Measurements from ENCODE around the gene PDHX.
A peak's percentile ranks its signal among the peaks of the same experiment; 100 is the strongest.

PDHX gene

DNA sequence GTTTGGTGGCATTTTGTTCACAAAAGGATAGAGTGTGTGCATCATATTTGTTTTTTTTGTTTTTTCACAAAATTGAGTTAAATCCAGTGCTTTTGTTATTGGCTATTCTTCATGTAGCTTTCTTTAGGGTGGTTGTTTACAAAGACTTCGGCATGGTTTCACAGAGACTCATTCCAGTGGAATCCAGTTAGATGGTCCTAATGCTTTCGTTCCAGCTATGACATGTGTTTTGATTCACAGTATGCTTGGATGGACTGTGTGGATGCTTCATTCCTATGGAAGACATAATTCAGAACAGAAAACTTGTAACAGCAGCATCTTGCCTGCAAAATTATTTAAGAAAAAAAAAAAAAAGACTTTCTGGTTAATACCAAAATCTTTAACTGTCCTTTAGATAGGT lies 97.9 kb downstream of the PDHX start:
- no peak overlapping the region for H2AFZ ChIP-seq (ENCODE audit: low read length)
- no peak overlapping the region for H3K27ac ChIP-seq (replicated peaks; ENCODE audit: low read length)
- peaks cover 0 to 6% of the 10 kb centered on the region in 2 donors for H3K4me1 ChIP-seq (ENCODE audit: control insufficient read depth in 2 of 2, insufficient read depth in 1 of 2, low read depth in 1 of 2, low read length in 2 of 2)
- H3K23ac ChIP-seq (ENCODE audit: low read depth, low read length, poor library complexity), result no peak overlapping the region
- H3K9me3 ChIP-seq (replicated peaks in 1 of 2; ENCODE audit: control insufficient read depth in 2 of 2, insufficient read depth in 1 of 2, low read depth in 1 of 2, low read length in 2 of 2), result no peaks in the 10 kb centered on the region
- H4K8ac ChIP-seq (ENCODE audit: low read depth, low read length), result no peak overlapping the region
- no peaks in the 10 kb centered on the region for H3K36me3 ChIP-seq (replicated peaks in 1 of 2; ENCODE audit: control insufficient read depth in 2 of 2, insufficient read depth in 2 of 2, low read length in 2 of 2)
- H3K18ac ChIP-seq (ENCODE audit: low read length), result no peak overlapping the region
- no peak overlapping the region for H2BK120ac ChIP-seq (ENCODE audit: low read depth, low read length)
- no peak overlapping the region for H3K4me3 ChIP-seq (ENCODE audit: low read length in 2 of 2)
- no peak overlapping the region for H3K9ac ChIP-seq (ENCODE audit: low read depth, low read length, poor library complexity)
- H3K4me2 ChIP-seq (ENCODE audit: insufficient read depth, low read length, poor library complexity, severe bottlenecking), result no peak overlapping the region
- no peaks in the 10 kb centered on the region for H3K27me3 ChIP-seq (ENCODE audit: control insufficient read depth in 3 of 3, insufficient read depth in 3 of 3, low read depth in 1 of 3, low read length in 3 of 3)
- H3K4ac ChIP-seq (ENCODE audit: low read length), result no peak overlapping the region
- no peak overlapping the region for H4K91ac ChIP-seq (ENCODE audit: low read depth, low read length, poor library complexity)
- H3K14ac ChIP-seq (ENCODE audit: low read length), result no peak overlapping the region
- H3K79me1 ChIP-seq (ENCODE audit: low read depth, low read length), result no peaks in the 10 kb centered on the region
- no CpG with 5 or more reads among the region's 2 CpGs for WGBS, 2 donors (ENCODE audit: extremely low coverage in 2 of 2, insufficient read length in 2 of 2, insufficient replicate concordance in 1 of 2)
- no peak overlapping the region for H2BK15ac ChIP-seq (ENCODE audit: low read length)
- no peak overlapping the region for H2AK5ac ChIP-seq (ENCODE audit: low read depth, low read length)
- H2BK5ac ChIP-seq (ENCODE audit: low read length), result no peak overlapping the region
- DNase-seq (ENCODE audit: low spot score), result no peak
- H2BK12ac ChIP-seq (ENCODE audit: low read length), result no peak overlapping the region

DNA sequence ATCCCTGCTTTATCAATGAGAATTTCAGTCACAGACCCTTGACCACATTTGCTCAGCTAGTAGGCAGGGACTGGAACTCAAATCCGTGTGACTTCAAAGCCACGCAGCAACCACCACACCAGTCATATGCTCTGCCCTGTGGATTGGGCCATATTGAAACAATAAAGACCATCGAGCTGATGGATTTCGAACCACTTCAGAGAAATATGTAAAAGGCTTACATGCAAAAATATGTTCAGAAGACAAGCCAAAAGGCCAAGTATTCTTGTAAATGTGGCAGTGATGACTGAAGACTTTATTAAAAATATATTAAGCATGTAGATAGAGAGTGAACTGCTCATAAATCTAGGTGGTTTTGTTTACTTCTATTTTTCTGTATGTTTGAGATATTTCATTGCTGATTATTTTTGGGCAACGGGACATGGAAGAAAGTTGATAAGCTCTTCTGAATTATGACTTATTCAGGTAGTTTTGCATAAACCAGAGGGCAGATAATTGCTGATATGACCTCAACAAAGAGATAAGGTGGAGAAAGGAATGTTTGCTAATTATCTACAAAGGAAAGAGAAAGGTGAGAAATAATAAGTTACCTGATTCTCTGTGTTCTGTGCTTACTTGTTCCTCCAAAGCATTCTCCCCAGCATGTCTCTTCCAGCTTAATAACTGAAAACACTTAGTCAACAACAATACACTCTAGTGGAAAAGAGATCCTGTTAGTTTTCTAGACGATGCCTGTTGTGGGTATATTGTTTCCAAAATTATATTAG lies 99.4 kb downstream of the PDHX start:
- Histone ChIP-seq H3K4me3 (ENCODE audit: low read length in 2 of 2) (no peak overlapping the region), H2BK12ac (ENCODE audit: low read length) (no peak overlapping the region), H3K4me2 (ENCODE audit: insufficient read depth, low read length, poor library complexity, severe bottlenecking) (no peak overlapping the region), H2BK15ac (ENCODE audit: low read length) (no peak overlapping the region), H3K4me1 (ENCODE audit: control insufficient read depth in 2 of 2, insufficient read depth in 1 of 2, low read depth in 1 of 2, low read length in 2 of 2) (peaks cover 0 to 6% of the 10 kb centered on the region in 2 donors), H3K18ac (ENCODE audit: low read length) (no peak overlapping the region), H2BK5ac (ENCODE audit: low read length) (no peak overlapping the region), H3K27ac (replicated peaks; ENCODE audit: low read length) (no peak overlapping the region), H3K14ac (ENCODE audit: low read length) (no peak overlapping the region), H3K9ac (ENCODE audit: low read depth, low read length, poor library complexity) (no peak overlapping the region), H4K8ac (ENCODE audit: low read depth, low read length) (no peak overlapping the region), H2BK120ac (ENCODE audit: low read depth, low read length) (no peak overlapping the region), H3K23ac (ENCODE audit: low read depth, low read length, poor library complexity) (no peak overlapping the region), H3K27me3 (ENCODE audit: control insufficient read depth in 3 of 3, insufficient read depth in 3 of 3, low read depth in 1 of 3, low read length in 3 of 3) (no peaks in the 10 kb centered on the region), H2AFZ (ENCODE audit: low read length) (no peak overlapping the region), H3K79me1 (ENCODE audit: low read depth, low read length) (no peaks in the 10 kb centered on the region), H3K36me3 (replicated peaks in 1 of 2; ENCODE audit: control insufficient read depth in 2 of 2, insufficient read depth in 2 of 2, low read length in 2 of 2) (no peaks in the 10 kb centered on the region), H2AK5ac (ENCODE audit: low read depth, low read length) (no peak overlapping the region), H3K9me3 (replicated peaks in 1 of 2; ENCODE audit: control insufficient read depth in 2 of 2, insufficient read depth in 1 of 2, low read depth in 1 of 2, low read length in 2 of 2) (no peaks in the 10 kb centered on the region), H3K4ac (ENCODE audit: low read length) (no peak overlapping the region), H4K91ac (ENCODE audit: low read depth, low read length, poor library complexity) (no peak overlapping the region)
- no peak for DNase-seq (ENCODE audit: low spot score)
- WGBS, 2 donors (ENCODE audit: extremely low coverage in 2 of 2, insufficient read length in 2 of 2, insufficient replicate concordance in 1 of 2), result no CpG with 5 or more reads among the region's 6 CpGs

DNA sequence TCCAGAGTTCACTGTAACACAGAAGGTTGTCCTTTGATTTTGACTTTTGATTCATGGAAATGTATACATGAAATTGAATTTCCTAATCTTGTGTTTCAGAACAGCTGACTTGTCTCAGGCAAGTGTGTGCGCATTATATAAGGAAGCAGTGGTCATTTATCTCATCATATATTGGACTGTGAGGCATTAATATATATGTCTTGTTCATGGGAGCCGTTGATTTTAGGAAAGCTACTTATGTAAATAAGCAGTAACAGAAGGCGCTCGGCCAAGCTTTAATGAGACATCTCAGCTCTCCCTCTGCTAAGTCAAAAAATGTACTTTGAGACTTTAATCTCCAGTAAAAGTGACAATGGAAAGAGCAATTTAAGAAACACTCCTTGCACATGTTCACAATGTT lies 100.5 kb downstream of the PDHX start:
- H3K36me3 ChIP-seq (replicated peaks in 1 of 2; ENCODE audit: control insufficient read depth in 2 of 2, insufficient read depth in 2 of 2, low read length in 2 of 2), result no peaks in the 10 kb centered on the region

DNA sequence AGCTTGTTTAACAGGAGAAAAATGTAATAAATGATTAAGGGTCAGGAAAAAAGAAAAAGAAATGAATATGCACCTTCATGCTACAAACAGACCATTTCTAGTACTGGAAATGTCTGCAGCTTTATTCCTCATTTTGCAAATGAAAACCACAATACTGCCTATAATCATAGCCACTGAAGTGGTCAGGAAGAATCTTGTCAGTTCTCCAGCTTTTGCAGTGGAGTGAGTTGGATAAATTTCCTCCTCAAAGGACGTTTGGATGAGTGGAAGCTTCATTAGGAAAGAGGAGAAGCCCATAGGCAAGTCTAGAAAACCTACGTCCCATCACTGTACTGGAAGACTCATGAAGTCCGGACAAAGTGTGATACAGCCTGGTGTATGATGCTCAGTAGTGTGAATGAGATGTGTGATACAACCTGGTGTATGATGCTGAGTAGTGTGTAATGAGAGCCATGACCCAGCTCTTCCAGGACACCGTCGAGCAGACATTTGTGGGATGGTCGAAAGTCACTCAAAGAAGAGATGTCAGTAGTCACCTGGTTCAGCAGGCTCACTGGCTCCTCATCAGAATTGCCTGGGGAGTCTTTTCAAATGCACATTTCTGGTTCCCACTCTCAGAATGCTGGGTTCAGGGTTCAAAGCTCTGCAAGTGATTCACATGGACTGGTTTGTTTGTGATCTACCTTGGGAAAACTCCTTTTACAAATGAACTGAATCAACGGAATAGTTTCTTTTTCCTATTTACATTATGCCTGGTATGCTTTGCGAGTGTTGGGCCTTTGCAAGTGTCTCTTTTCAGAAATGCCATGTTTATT lies 101.3 kb downstream of the PDHX start:
- DNase-seq (ENCODE audit: low spot score), result no peak
- WGBS, 2 donors (ENCODE audit: extremely low coverage in 2 of 2, insufficient read length in 2 of 2, insufficient replicate concordance in 1 of 2), result no CpG with 5 or more reads among the region's 8 CpGs
- Histone ChIP-seq H3K4me1 (ENCODE audit: control insufficient read depth in 2 of 2, insufficient read depth in 1 of 2, low read depth in 1 of 2, low read length in 2 of 2) (peaks cover 0 to 6% of the 10 kb centered on the region in 2 donors), H3K9me3 (replicated peaks in 1 of 2; ENCODE audit: control insufficient read depth in 2 of 2, insufficient read depth in 1 of 2, low read depth in 1 of 2, low read length in 2 of 2) (no peaks in the 10 kb centered on the region), H3K36me3 (replicated peaks in 1 of 2; ENCODE audit: control insufficient read depth in 2 of 2, insufficient read depth in 2 of 2, low read length in 2 of 2) (no peaks in the 10 kb centered on the region), H3K18ac (ENCODE audit: low read length) (no peak overlapping the region), H3K4ac (ENCODE audit: low read length) (no peak overlapping the region), H2BK15ac (ENCODE audit: low read length) (no peak overlapping the region), H2AFZ (ENCODE audit: low read length) (no peak overlapping the region), H3K4me3 (ENCODE audit: low read length in 2 of 2) (peak overlapping the region in 1 of 2 donors; percentile 44), H3K9ac (ENCODE audit: low read depth, low read length, poor library complexity) (no peak overlapping the region), H3K23ac (ENCODE audit: low read depth, low read length, poor library complexity) (no peak overlapping the region), H3K14ac (ENCODE audit: low read length) (no peak overlapping the region), H3K79me1 (ENCODE audit: low read depth, low read length) (no peaks in the 10 kb centered on the region), H2BK5ac (ENCODE audit: low read length) (no peak overlapping the region), H2BK120ac (ENCODE audit: low read depth, low read length) (no peak overlapping the region), H2AK5ac (ENCODE audit: low read depth, low read length) (no peak overlapping the region), H4K8ac (ENCODE audit: low read depth, low read length) (no peak overlapping the region), H2BK12ac (ENCODE audit: low read length) (no peak overlapping the region), H4K91ac (ENCODE audit: low read depth, low read length, poor library complexity) (no peak overlapping the region), H3K27ac (replicated peaks; ENCODE audit: low read length) (no peak overlapping the region), H3K27me3 (ENCODE audit: control insufficient read depth in 3 of 3, insufficient read depth in 3 of 3, low read depth in 1 of 3, low read length in 3 of 3) (no peaks in the 10 kb centered on the region), H3K4me2 (ENCODE audit: insufficient read depth, low read length, poor library complexity, severe bottlenecking) (no peak overlapping the region)

More for the DNA sequence above, 100.5 kb downstream of the PDHX start:
- Histone ChIP-seq H2BK120ac (ENCODE audit: low read depth, low read length) (no peak overlapping the region), H3K27me3 (ENCODE audit: control insufficient read depth in 3 of 3, insufficient read depth in 3 of 3, low read depth in 1 of 3, low read length in 3 of 3) (no peaks in the 10 kb centered on the region), H2BK12ac (ENCODE audit: low read length) (no peak overlapping the region), H3K9me3 (replicated peaks in 1 of 2; ENCODE audit: control insufficient read depth in 2 of 2, insufficient read depth in 1 of 2, low read depth in 1 of 2, low read length in 2 of 2) (no peaks in the 10 kb centered on the region), H2AFZ (ENCODE audit: low read length) (no peak overlapping the region), H2BK15ac (ENCODE audit: low read length) (no peak overlapping the region), H3K79me1 (ENCODE audit: low read depth, low read length) (no peaks in the 10 kb centered on the region), H4K91ac (ENCODE audit: low read depth, low read length, poor library complexity) (no peak overlapping the region), H3K14ac (ENCODE audit: low read length) (no peak overlapping the region), H4K8ac (ENCODE audit: low read depth, low read length) (no peak overlapping the region), H3K9ac (ENCODE audit: low read depth, low read length, poor library complexity) (no peak overlapping the region), H3K4ac (ENCODE audit: low read length) (no peak overlapping the region), H3K4me1 (ENCODE audit: control insufficient read depth in 2 of 2, insufficient read depth in 1 of 2, low read depth in 1 of 2, low read length in 2 of 2) (peaks cover 0 to 6% of the 10 kb centered on the region in 2 donors), H2BK5ac (ENCODE audit: low read length) (no peak overlapping the region), H3K23ac (ENCODE audit: low read depth, low read length, poor library complexity) (no peak overlapping the region), H2AK5ac (ENCODE audit: low read depth, low read length) (no peak overlapping the region), H3K27ac (replicated peaks; ENCODE audit: low read length) (no peak overlapping the region), H3K4me3 (ENCODE audit: low read length in 2 of 2) (no peak overlapping the region), H3K4me2 (ENCODE audit: insufficient read depth, low read length, poor library complexity, severe bottlenecking) (no peak overlapping the region), H3K18ac (ENCODE audit: low read length) (no peak overlapping the region)
- DNase-seq (ENCODE audit: low spot score), result no peak
- WGBS, 2 donors (ENCODE audit: extremely low coverage in 2 of 2, insufficient read length in 2 of 2, insufficient replicate concordance in 1 of 2), result no CpG with 5 or more reads among the region's 4 CpGs
